Lower leg skin (tissue), 3 donors: Measurements from ENCODE around the gene SDC4.

Source experiments
- CTCF ChIP-seq, 3 donors: fragments of 450-650 bp; IDR thresholded peaks; one replicate each; pipeline ENCODE4 v1.5.1; 2016; ENCODE audit warnings: antibody characterized with exemption in 3 of 3, mild to moderate bottlenecking in 3 of 3, moderate library complexity in 2 of 3
- POLR2A ChIP-seq, 2 donors: fragments of 450-650 bp; IDR thresholded peaks; one replicate each; pipeline ENCODE4 v1.6.1; 2016 to 2017; ENCODE audit warnings: antibody characterized with exemption in 2 of 2, mild to moderate bottlenecking in 1 of 2, moderate library complexity in 1 of 2

GRCh38 chr20:45340951-45341350 is 7.3 kb downstream of the SDC4 start:
- no peak for TF ChIP-seq POLR2A (IDR thresholded peaks at IDR 0.05)
- TF ChIP-seq CTCF (IDR thresholded peaks at IDR 0.05), result no peak
